ENCODE measurements around the gene PFKFB4. TPM values are rescaled to one million over a fixed set of nuclear protein-coding genes. Genes with fewer than 3 reads are reported as not detected.

The PFKFB4 gene
- total and polyA plus RNA-seq, 10 of the 15 experiments (the other 5 are each of a cell fraction or from before 2014, with no cell fraction given): 0.37 to 89.1 (median 5.2) TPM

DNA sequence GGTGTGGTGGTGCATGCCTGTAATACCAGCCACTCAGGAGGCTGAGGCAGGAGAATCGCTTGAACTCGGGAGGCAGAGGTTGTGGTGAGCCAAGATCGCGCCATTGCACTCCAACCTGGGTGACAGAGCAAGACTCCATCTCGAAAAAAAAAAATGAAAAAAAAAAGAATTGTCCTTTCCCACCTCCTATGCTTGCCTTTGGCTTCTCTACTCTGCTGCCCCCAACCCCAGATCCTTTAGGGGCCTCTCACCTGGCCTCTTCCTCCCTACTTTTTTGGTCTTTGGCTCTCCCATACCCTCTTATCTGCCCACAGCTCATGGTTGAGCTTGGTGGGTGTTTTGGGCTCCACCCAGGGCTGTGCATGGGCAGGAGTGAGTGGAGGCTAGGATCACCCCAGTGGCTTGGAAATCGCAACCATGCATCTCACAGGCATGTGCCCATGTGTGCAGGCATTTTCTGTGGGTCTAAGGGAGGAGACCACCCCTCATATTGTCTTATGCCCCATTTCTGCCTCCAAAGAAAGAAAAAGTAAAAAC lies 50.6 kb downstream of the PFKFB4 start:
- ATAC-seq (no peak), DNase-seq (ENCODE audit: low read depth, low spot score) (no peak), FAIRE-seq (no peak)
- TF ChIP-seq SP1 (IDR thresholded peaks at IDR 0.05; ENCODE audit: low read depth, low read length) (no peak), IKZF2 (IDR thresholded peaks at IDR 0.05) (no peak), TCF12 (IDR thresholded peaks at IDR 0.05; ENCODE audit: low read depth, low read length) (no peak), POLR2AphosphoS5 (IDR thresholded peaks at IDR 0.05; ENCODE audit: low read length) (no peak), KLF5 (IDR thresholded peaks at IDR 0.05; ENCODE audit: partially characterized antibody) (no peak), KDM1A (IDR thresholded peaks at IDR 0.05; ENCODE audit: borderline replicate concordance) (no peak), RB1 (IDR thresholded peaks at IDR 0.05; ENCODE audit: borderline replicate concordance) (no peak), POU2F2 (IDR thresholded peaks at IDR 0.05; ENCODE audit: borderline replicate concordance, low read depth, low read length) (no peak), EED (IDR thresholded peaks at IDR 0.05; ENCODE audit: low read depth) (no peak), RELA (IDR thresholded peaks at IDR 0.05; ENCODE audit: borderline replicate concordance, partially characterized antibody) (no peak)
- TF ChIP-seq, protein P1, sequence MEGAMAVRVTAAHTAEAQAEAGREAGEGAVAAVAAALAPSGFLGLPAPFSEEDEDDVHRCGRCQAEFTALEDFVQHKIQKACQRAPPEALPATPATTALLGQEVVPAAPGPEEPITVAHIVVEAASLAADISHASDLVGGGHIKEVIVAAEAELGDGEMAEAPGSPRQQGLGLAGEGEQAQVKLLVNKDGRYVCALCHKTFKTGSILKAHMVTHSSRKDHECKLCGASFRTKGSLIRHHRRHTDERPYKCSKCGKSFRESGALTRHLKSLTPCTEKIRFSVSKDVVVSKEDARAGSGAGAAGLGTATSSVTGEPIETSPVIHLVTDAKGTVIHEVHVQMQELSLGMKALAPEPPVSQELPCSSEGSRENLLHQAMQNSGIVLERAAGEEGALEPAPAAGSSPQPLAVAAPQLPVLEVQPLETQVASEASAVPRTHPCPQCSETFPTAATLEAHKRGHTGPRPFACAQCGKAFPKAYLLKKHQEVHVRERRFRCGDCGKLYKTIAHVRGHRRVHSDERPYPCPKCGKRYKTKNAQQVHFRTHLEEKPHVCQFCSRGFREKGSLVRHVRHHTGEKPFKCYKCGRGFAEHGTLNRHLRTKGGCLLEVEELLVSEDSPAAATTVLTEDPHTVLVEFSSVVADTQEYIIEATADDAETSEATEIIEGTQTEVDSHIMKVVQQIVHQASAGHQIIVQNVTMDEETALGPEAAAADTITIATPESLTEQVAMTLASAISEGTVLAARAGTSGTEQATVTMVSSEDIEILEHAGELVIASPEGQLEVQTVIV (IDR thresholded peaks at IDR 0.05; ENCODE audit: borderline replicate concordance, partially characterized antibody): no peak
- TF ChIP-seq, protein P2, sequence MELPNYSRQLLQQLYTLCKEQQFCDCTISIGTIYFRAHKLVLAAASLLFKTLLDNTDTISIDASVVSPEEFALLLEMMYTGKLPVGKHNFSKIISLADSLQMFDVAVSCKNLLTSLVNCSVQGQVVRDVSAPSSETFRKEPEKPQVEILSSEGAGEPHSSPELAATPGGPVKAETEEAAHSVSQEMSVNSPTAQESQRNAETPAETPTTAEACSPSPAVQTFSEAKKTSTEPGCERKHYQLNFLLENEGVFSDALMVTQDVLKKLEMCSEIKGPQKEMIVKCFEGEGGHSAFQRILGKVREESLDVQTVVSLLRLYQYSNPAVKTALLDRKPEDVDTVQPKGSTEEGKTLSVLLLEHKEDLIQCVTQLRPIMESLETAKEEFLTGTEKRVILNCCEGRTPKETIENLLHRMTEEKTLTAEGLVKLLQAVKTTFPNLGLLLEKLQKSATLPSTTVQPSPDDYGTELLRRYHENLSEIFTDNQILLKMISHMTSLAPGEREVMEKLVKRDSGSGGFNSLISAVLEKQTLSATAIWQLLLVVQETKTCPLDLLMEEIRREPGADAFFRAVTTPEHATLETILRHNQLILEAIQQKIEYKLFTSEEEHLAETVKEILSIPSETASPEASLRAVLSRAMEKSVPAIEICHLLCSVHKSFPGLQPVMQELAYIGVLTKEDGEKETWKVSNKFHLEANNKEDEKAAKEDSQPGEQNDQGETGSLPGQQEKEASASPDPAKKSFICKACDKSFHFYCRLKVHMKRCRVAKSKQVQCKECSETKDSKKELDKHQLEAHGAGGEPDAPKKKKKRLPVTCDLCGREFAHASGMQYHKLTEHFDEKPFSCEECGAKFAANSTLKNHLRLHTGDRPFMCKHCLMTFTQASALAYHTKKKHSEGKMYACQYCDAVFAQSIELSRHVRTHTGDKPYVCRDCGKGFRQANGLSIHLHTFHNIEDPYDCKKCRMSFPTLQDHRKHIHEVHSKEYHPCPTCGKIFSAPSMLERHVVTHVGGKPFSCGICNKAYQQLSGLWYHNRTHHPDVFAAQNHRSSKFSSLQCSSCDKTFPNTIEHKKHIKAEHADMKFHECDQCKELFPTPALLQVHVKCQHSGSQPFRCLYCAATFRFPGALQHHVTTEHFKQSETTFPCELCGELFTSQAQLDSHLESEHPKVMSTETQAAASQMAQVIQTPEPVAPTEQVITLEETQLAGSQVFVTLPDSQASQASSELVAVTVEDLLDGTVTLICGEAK (IDR thresholded peaks at IDR 0.05; ENCODE audit: borderline replicate concordance): no peak
- TF ChIP-seq, protein P3, sequence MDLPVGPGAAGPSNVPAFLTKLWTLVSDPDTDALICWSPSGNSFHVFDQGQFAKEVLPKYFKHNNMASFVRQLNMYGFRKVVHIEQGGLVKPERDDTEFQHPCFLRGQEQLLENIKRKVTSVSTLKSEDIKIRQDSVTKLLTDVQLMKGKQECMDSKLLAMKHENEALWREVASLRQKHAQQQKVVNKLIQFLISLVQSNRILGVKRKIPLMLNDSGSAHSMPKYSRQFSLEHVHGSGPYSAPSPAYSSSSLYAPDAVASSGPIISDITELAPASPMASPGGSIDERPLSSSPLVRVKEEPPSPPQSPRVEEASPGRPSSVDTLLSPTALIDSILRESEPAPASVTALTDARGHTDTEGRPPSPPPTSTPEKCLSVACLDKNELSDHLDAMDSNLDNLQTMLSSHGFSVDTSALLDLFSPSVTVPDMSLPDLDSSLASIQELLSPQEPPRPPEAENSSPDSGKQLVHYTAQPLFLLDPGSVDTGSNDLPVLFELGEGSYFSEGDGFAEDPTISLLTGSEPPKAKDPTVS (IDR thresholded peaks at IDR 0.05; ENCODE audit: low read depth, low read length): no peak
- no peak overlapping the region for H3K4me3 ChIP-seq
- no peak overlapping the region for H3K4me2 ChIP-seq (ENCODE audit: control insufficient read depth, insufficient read depth)
- in situ Hi-C loops (cut with MboI): no loop called here
- no peak overlapping the region for H3K9ac ChIP-seq (ENCODE audit: control insufficient read depth, insufficient read depth, low read length)
- H3K4me1 ChIP-seq (ENCODE audit: control insufficient read depth, insufficient read depth, low read length): peaks cover 6% of the 10 kb centered on the region
- H3K27me3 ChIP-seq (replicated peaks in 1 of 2; ENCODE audit: control insufficient read depth in 2 of 2, insufficient read depth in 2 of 2, low read length in 1 of 2): no peaks in the 10 kb centered on the region
- H4K20me1 ChIP-seq (ENCODE audit: control insufficient read depth, insufficient read depth): no peaks in the 10 kb centered on the region
- 91% methylated on average over 6 of the region's 6 CpGs for WGBS (ENCODE audit: insufficient coverage, insufficient replicate concordance, low lambda C conversion rate, missing lambda C conversion rate)
- CTCF ChIA-PET: interaction anchor here (0.9 to 6.2 kb wide), 6 partner anchors 33 to 105 kb away, joined by 3 to 70 read pairs (median 10); a partner anchor contains a TSS
- no peaks in the 10 kb centered on the region for H3K36me3 ChIP-seq (ENCODE audit: control insufficient read depth in 2 of 2, insufficient read depth in 2 of 2, low read length in 1 of 2)
- RAD21 ChIA-PET (ENCODE audit: unreplicated experiment): interaction anchor here (0.8 kb wide), 1 partner anchor 66 kb away, joined by 3 read pairs; the partner anchor contains the start of genes CCDC51 and TMA7
- no peak overlapping the region for H3K27ac ChIP-seq (ENCODE audit: control insufficient read depth, insufficient read depth)
- no peaks in the 10 kb centered on the region for H3K79me2 ChIP-seq (ENCODE audit: control insufficient read depth, insufficient read depth, low read length)
- no peak overlapping the region for H2AFZ ChIP-seq (ENCODE audit: control insufficient read depth, low read depth, low read length)
- SMC1A ChIA-PET (ENCODE audit: uncharacterized antibody, unreplicated experiment): interaction anchor here (0.8 to 3.2 kb wide), 7 partner anchors 25 to 106 kb away, joined by 3 to 17 read pairs (median 5); partner anchors contain the start of gene ATRIP
- POLR2A ChIA-PET: interaction anchor here (0.6 to 0.7 kb wide), 3 partner anchors 34 to 68 kb away, joined by 3 to 9 read pairs (median 5); no protein-coding TSS in a partner anchor
- no TSS peak for BruUV-seq (replicated peaks)
- no peaks in the 10 kb centered on the region for H3K9me3 ChIP-seq (replicated peaks; ENCODE audit: control insufficient read depth, insufficient read depth, low read length)
- intact Hi-C loops (cut with micrococcal nuclease; ENCODE audit: unreplicated experiment): loop anchor here (5.0 kb wide), 2 partner anchors 59 to 234 kb away; partner anchors contain the start of gene ATRIP
